HTERT RPE-1 (cell line): ENCODE measurements around the gene YWHAH.

ENCODE experiments used
- in situ Hi-C: fragments of 300-500 bp; cut with MboI; formaldehyde crosslinking; loops from 4 replicates; pipeline ENCODE4 v1.14.3; 2020; ENCODE audit warnings: low sequenced_read_pairs

Gene YWHAH

DNA sequence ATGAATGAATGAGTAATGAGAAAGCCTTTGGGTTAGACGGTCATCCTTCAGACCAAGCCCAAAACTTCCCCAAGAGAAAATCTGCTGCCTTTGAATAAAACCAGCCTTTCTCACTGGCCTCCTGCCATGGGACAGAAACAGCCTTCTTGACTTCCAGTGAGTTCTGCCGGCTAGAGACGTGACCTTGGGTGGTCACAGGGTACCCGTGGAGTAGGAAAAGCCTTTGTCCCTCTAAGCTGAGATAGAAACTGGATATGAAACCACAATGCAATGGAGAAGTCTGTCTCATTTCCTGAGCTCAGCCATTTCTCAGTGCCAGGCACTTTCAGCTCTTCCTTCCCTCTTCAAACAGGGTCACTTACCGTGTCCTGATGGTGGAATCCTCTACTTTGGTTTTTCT, 21.2 kb upstream of the YWHAH start:
- in situ Hi-C loops, result no loop called here

DNA sequence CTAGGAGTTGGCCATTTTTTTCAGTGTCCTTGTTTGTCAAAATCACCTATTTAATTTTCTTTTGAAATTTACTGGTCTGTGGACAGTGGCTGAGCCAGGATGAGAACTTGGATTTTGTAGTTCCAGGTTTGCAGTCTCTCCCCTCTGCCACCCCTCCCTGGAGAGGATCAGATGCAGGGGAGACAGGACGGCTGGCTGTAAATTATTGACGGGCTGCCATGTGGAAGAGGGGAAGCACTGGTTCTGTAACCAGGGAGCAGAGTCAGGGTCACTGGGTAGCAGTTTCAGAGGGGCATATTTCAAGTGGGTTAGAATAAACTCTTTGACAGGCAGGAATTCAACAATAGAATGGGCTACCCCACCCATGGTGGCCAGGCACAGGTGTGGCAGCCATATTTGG, 20.6 kb upstream of the YWHAH start:
- in situ Hi-C loops, result no loop called here

DNA sequence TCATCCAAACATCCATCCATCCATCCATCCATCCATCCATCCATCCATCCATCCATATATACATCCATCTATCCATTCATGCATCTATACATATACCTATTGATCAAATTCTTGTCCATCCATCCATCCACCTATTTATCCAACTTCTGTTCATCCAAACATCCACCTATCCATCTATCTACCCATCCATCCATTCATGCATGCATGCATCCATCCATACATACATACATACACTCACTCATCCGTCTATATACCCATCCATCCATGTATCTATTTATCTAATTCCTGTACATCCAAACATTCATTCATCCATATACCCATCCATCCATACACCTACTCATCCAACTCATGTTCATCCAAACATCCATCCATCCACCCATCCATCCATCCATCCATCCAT, 19.3 kb upstream of the YWHAH start:
- in situ Hi-C loops, result no loop called here

DNA sequence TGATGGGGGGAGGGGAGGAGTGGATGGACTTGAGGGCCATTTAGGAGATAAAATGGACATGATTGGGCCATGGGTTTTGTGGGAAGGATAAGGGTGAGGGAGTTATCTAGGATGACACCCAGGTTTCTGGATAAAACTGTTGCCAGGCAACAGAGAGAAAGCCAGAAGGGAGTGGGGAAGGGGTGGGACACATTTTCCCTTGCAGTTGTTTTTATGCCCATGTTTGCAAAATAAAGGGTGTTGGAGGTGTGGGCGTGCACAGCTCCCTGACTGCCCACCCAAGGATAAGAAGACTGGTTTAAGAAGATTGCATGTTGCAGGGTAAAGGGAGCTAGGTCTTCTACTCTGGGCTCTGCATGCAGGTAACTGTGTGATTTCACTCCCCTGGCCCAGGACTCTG, 18.3 kb upstream of the YWHAH start:
- in situ Hi-C loops, result no loop called here

DNA sequence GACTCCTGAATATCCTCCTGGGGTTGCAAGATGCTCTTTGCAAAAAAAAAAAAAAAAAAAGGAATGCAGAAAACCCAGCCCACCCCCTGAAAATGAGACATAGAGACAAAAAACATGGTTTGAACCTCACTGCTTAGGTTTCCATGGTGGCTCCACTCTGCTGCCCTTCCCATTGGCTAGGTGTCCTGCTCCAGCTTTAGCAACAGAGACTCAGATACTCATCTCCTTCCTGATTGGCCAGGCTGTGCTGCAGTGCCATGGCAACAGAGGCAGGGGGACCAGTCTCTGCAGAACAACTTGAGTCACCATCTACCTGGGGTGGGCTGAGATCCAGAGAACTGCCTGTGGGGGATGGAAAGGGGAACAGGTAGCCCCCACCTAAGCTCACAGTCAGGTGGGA, 17.4 kb upstream of the YWHAH start:
- in situ Hi-C loops, result no loop called here

DNA sequence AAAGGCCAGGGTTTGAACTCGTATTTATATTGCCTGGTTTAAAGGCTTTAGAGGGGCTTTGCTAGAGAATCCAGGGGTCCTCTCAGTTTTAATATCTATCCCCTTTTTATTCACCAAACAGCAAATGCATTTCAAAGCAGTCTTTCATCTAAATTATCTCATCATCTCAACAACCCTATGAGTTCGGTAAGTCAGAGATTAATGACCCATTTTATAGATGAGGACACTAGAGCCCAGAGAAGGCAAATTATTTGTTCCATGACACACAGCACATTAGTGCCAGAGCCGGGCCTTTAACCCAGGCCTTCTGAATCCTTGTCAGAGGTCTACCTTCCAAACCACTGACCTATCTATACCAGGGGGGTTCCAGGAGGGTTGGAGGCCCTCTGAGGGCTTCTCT, 16.8 kb upstream of the YWHAH start:
- in situ Hi-C loops, result no loop called here

DNA sequence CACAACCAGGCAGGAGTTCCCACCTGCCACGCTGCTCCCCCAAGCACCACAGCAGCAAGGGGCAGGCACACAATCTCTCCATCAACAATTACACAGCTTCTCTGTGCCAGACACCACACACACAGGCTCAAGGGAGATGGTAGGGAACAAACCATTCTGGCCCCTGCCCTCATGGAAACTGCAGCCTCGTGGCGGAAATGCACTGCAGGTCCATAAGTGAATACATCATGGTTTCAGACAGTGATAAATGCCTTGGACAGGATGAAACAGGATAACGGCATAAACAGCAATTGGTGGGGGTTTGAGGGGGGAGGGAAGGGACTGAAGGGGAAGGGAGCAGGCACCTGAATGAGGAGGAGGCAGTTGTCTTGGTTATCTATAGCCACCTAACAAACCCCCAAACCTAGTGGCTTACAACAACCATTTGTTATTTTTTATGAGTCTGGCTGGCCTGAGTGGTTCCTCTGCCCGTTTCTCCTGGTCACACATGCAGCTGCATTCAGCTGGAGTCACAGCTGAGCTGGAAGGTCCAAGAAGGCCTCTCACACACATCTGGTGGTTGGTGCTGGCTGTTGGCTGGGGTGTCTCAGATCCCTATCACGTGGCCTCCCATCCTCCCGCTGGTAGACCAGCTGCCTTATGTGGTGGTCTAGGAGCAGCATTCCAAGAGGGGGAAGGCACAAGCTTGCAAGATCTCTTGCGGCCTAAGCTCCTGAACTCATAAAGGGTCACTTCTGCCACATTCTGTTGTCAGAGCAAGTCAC, 15.0 kb upstream of the YWHAH start:
- in situ Hi-C loops, result no loop called here

DNA sequence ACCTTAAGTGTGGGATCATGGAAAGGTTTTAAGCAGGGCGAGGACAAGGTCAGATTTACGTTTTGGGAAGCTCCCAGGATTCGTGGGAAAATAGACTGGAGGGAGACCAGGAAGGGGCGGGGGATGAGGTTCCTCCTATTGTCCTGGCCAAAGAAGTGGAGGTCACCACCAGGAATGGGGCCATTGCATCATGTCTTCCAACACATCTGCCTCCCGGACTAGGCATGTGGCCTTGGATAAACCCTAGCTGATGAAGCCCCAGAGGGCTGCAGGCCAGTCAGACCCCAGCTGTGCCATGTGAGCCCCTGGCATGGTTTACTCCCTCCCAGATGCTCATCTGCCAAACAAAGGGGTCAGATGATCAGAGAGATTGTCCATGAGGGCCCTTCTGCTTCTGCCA, 11.5 kb upstream of the YWHAH start:
- in situ Hi-C loops, result no loop called here

DNA sequence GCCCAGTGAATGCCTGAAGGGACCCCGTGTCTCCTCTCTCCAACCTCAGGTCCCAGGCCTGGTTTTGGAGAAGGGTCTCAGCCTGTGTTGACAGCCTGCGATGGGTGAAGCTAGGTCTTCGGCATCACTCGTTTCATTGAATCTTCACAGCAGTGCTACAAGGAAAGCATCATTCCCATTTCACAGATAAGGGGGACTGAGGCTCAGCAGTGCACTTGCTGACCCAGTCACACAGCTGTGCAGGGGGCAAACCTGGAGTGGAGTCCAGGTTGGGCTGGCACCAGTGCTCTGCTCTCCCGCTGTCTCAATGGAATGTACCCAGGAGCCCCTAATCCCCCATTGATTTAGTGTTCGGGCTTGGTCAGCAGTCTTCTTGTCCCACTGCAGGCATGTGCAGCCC, 10.9 kb upstream of the YWHAH start:
- in situ Hi-C loops, result no loop called here

DNA sequence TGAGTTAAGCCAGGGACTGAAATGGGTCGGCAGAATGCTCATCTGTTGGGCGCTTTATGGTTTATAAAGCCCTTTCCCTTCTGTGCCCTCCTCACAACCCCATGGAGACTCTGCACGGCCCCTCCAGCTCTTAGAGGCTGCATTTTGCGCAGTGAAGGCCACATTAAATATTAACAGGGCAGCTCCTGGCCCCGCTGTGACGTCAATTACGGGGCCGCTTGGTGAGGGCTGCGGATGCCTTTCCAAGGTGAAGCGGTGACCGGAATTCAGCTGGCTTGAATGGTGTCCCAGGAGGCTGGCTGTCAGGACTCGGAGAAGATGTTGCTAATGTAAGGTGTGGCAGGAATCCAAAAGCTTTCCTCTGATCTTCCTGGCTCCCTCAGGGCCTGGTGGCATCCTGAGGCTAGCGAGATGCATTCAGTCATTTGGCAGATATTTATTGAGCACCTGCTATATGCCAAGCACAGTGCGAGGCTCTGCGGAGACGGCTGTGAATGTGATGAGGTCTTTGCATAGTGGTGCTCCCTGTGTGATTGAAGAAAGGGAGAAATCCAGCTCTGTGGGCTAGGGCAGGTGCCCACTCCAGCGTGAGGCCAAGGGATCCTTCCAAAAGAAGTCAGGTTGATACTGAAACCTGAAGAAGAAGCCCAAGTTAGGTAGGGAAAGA, 10.4 kb upstream of the YWHAH start:
- in situ Hi-C loops, result no loop called here

DNA sequence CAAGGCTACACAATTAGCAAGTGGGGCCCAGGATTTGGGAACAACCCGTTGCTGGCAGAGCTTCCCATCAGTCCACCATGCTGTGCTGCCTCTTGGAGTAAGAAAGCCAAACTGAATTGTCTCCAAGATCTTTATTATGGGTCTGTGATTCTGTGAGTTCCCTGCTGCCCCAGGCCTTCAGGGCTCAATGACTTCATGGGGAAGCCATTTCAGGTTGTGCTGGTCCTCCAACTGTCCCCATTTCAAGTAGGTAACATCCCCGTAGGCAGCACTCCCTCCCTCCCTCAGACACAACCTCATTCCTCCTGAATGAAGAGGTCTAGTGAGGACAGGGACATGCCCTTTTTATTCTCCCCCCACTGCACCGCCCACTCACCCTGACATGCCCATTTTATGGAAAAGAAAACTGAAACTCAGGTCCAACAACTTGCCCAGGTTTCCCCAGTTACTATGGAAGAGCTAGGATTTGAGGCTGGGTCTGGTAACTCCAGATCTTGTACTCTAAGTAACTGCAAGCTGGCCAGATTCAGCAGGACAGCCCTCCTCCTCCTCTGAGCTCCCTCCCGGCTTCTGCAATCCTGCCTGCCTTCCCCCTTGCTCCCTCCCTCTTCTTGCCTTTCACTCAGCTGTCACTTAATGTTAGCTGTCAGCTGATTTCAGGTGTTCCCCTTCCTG, 8.2 kb upstream of the YWHAH start:
- in situ Hi-C loops, result no loop called here

DNA sequence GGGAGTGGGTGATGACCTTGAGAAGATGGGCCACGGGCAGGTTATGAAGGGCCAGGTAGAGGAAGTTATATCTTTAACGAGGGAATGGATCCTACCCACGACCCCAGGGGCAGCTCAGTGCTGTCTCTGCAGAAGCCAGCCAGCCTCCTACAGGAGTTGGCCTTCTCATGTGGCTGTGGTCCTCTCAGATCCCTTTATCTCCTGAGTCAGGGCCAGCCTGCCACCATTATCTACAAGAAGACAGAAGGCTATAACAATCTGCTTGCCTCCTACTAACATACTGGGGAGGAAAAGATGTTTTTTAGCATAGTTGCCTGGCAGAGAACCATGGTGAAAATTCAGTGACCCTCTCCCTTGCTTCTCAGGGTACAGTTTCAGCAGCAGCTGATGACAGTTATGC, 7.0 kb upstream of the YWHAH start:
- in situ Hi-C loops, result no loop called here

DNA sequence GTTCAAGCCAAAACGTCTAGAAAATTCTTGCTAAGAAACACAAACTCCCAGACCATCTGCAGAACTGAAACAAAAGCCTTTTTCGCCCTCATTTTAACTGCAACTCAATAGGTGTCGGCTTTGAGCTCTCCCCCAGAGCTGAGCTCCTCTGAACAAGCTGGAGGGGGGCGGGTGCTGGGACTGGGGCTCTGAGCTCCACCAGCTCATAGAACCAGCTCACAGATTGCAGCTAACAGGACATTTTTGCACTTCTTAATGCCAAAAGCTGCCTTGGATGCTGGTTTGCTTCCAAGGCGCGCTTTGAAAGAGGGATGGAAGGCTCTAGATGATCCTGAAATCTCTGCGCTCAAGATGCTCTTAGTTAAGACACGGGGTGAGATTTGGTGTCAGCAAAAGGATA, 6.0 kb upstream of the YWHAH start:
- in situ Hi-C loops, result no loop called here

DNA sequence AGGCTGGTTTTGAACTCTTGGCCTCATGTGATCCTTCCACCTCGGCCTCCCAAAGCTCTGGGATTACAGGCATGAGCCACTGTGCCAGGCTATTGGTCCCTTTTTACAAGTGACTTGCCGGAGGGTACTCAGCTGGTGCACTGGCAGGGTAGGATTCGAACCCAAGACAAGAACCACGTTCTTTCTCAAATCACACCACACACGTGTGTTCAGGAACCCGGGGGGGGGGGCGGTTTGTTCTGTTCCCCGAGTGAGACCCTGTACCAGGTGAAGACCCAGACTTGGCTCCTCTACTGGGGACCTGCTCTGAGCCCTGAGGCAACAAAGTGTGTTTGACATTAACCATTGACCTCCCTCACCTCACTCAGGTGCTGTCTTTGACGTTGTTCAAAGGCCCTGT, 3.8 kb upstream of the YWHAH start:
- in situ Hi-C loops, result no loop called here

DNA sequence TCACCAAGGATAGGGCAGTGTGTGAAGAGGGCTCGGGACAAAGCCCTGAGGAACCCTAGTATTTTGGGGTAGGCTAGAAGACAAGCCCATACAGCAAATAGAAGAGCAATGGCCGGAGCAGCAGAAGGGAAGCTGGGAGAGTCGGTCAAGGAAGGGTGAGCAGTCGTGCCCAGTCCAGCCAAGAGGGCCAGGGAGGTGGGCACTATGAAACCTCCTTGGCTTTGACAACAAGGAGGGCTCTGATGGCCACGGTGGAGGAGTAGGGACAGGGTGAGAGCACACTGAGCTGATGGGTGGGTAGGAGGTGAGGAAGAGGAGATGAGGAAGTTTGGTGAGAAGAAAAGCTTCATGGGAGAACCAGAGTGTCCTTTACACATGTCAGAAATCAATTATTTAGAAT, 2.2 kb upstream of the YWHAH start:
- in situ Hi-C loops, result no loop called here

DNA sequence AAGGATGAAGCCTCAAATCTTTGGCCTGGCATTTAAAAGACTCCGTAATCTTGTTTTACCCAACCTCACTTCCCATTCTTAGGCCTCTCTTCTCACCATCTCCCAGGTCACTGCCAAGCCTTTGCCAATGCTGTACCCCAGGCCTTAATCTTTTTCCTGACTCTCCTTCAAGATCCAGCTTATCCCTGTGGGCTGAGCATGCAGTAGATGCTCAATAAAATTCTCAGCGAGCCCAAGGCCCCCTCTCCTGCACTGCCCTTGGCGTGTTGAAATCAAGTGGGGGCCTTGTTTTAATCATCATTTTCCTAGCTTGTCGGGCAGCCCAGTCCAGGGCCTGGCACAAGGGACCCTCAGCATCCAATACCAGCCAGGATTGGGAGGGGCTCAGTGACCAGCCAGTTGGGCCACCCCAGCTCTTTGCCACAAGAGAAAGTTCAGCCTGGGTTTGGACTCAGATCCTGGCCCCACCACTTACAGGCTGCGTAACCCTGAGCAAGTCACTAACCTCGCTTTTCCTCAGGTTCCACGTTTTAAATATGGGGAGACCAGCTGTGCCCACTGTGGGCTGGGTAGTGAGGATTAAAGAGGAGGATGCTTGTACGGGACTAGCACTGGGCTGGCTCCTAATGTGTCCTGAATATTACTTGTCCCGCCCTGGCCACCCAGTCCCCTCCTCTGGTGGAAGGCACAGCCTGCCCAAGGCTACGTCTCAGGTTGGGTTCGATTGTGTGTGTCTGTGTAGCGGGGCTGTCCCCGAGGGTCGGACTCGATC, 943 bp upstream of the YWHAH start:
- in situ Hi-C loops, result no loop called here

DNA sequence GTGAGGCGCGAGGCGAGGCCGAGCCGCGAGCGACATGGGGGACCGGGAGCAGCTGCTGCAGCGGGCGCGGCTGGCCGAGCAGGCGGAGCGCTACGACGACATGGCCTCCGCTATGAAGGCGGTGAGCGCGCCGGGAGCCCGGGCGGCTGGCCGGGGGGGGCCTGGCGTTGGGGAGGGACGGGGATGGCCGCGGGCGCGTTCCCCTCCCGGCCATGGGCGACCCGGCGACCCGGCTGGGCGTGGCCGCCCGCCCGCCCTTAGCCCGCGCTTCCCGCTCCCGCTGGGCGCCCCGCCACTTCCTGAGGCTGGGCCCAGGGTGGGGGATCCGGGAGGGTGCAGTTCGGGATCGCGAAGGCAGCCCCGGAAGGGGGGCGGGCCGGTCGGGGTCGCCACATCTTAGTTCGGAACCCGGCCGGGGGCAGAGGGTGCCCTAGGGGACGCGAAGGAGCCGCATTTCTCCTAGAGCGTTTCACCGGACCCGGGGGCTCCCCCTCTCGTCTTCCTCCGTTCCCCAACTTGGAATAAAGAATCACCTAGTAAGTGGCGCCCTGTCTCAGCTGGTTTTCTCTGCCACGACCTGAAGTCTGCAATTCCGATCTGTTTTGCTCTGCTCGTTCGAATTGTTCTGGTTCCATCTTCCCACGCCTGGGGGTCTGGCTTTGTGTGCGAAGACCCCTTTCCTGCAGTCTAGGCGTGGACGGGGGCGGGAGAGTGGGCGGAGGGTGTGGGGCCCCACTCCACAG, 536 bp downstream of the YWHAH start:
- in situ Hi-C loops, result no loop called here

DNA sequence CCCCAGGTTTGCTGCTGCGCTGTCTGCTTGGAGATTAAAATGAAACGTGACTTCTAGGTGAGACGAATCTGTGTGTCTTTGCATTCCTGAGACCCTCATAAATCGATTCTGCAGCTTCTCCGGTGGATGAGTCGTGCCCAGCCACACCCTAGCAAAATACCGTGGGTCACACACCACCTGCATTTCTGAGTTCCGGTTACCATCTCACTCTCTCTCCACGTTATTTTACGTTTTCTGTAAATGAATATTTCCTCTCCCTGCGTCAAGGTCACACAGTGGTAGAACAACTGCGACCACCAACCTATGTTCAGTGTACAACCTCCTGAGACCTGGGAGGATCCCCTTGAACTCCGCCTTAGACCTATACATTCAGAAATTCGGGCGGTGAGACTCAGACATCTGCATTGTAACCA, 1.1 kb downstream of the YWHAH start:
- in situ Hi-C loops, result no loop called here

DNA sequence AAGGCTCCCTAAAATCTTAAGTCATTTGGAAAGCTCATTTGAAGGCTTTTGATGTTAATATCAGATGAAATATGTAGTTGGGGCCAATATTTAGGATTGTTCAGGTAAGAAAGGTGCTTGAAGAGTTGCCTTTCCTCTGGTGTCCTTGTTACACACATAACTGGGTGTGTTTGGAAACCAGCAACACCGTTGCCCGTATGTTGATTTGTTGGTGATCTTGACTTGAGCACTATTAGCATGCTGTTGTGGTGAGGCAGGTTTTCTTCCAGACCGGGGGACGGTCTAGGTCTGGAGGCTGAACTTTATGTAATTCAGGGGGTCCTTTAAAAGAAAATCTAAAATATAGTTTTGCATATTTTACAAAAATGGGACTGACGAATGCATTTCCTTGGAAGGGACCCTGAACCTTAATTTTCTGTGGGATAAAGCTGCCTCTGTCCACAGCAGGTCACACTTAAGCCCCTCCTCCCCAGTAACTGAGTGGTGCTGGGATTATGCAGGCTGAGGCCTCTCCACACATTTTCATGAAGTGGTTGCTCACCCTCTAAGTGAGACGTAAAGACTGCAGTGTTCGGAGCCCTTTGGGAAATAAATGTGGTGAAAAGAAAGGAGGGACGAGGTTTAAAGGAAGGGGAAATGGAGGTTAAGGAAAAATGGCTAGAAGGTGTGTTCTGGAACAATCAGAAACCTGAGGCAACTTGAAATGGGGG, 1.8 kb downstream of the YWHAH start:
- in situ Hi-C loops, result no loop called here

DNA sequence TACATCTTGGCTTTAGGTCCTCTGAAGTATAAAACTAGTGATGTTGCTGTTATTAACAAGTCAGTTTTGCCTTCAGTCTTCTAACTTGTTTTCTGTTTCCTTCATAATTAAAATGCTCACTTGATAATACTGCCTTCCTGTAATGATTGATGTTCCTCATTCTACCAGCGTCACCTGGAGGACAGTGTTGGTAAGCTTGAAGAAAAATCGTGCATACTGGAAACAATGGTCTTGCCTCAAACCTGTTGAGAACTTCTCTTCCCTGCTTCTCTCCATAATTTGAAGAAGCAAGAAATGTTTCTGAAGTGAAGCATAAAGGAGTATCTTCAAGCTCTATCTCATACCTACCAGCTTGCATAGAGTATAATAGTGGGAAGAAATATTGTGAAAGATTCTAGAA, 3.0 kb downstream of the YWHAH start:
- in situ Hi-C loops, result no loop called here
